ENCODE data around the gene ZBTB5. TPM values are rescaled to one million over a fixed set of nuclear protein-coding genes. Genes with fewer than 3 reads are reported as not detected.

ZBTB5 gene
- total RNA-seq, 4 donors from 2014 or later = 5.6 to 7.0 (median 6.7) TPM

GRCh38 chr9:37503736-37504135 lies 38.5 kb upstream of the ZBTB5 start:
- H3K9me3 ChIP-seq = no peaks in the 10 kb centered on the region
- TF ChIP-seq CTCF (IDR thresholded peaks at IDR 0.05 in 4 of 5, conservative IDR thresholded peaks at IDR 0.05 in 1 of 5) (no peak), POLR2A (IDR thresholded peaks at IDR 0.05) (no peak)
- H3K27ac ChIP-seq = no peak overlapping the region
- intact Hi-C loops (cut with DNase I; ENCODE audit: low total_unique reads) (no loop called here), in situ Hi-C loops (cut with MboI; ENCODE audit: low sequenced_read_pairs in 4 of 4) (no loop called here)
- no peaks in the 10 kb centered on the region for H3K4me1 ChIP-seq
- ATAC-seq (no peak), DNase-seq (no peak)
- H3K27me3 ChIP-seq = no peaks in the 10 kb centered on the region
- no peak overlapping the region for H3K4me3 ChIP-seq
- H3K36me3 ChIP-seq = peaks cover 10 to 72% of the 10 kb centered on the region in 2 donors

- Histone ChIP-seq H3K36me3 (peaks cover 15 to 72% of the 10 kb centered on the region in 2 donors), H3K9me3 (no peaks in the 10 kb centered on the region), H3K27ac (no peak overlapping the region), H3K4me3 (no peak overlapping the region), H3K27me3 (no peaks in the 10 kb centered on the region), H3K4me1 (no peaks in the 10 kb centered on the region)
- ATAC-seq (no peak), DNase-seq (no peak)
- intact Hi-C loops (cut with DNase I; ENCODE audit: low total_unique reads) = no loop called here
- in situ Hi-C loops (cut with MboI; ENCODE audit: low sequenced_read_pairs in 4 of 4) = no loop called here
- TF ChIP-seq CTCF (IDR thresholded peaks at IDR 0.05 in 4 of 5, conservative IDR thresholded peaks at IDR 0.05 in 1 of 5) (no peak), POLR2A (IDR thresholded peaks at IDR 0.05) (no peak)
Measured at GRCh38 chr9:37501957-37502596, 36.8 kb upstream of the ZBTB5 start.

GRCh38 chr9:37499297-37499696 lies 34.0 kb upstream of the ZBTB5 start:
- in situ Hi-C loops (cut with MboI; ENCODE audit: low sequenced_read_pairs in 4 of 4) (no loop called here), intact Hi-C loops (cut with DNase I; ENCODE audit: low total_unique reads) (no loop called here)
- H3K27ac ChIP-seq = no peak overlapping the region
- no peak overlapping the region for H3K4me3 ChIP-seq
- no peaks in the 10 kb centered on the region for H3K4me1 ChIP-seq
- ATAC-seq (no peak), DNase-seq (no peak)
- TF ChIP-seq CTCF (IDR thresholded peaks at IDR 0.05 in 4 of 5, conservative IDR thresholded peaks at IDR 0.05 in 1 of 5) (no peak), POLR2A (IDR thresholded peaks at IDR 0.05) (no peak)
- peaks cover 15 to 91% of the 10 kb centered on the region in 2 donors for H3K36me3 ChIP-seq
- no peaks in the 10 kb centered on the region for H3K9me3 ChIP-seq
- H3K27me3 ChIP-seq = no peaks in the 10 kb centered on the region

GRCh38 chr9:37498457-37498856 lies 33.2 kb upstream of the ZBTB5 start:
- no peaks in the 10 kb centered on the region for H3K27me3 ChIP-seq
- no peak overlapping the region for H3K27ac ChIP-seq
- peaks cover 14 to 91% of the 10 kb centered on the region in 2 donors for H3K36me3 ChIP-seq
- intact Hi-C loops (cut with DNase I; ENCODE audit: low total_unique reads) = no loop called here
- in situ Hi-C loops (cut with MboI; ENCODE audit: low sequenced_read_pairs in 4 of 4) = no loop called here
- H3K4me1 ChIP-seq = no peaks in the 10 kb centered on the region
- no peaks in the 10 kb centered on the region for H3K9me3 ChIP-seq
- ATAC-seq = no peak
- no peak for DNase-seq
- TF ChIP-seq POLR2A (IDR thresholded peaks at IDR 0.05) = no peak
- no peak for TF ChIP-seq CTCF (IDR thresholded peaks at IDR 0.05 in 4 of 5, conservative IDR thresholded peaks at IDR 0.05 in 1 of 5)
- no peak overlapping the region for H3K4me3 ChIP-seq

GRCh38 chr9:37497320-37497719 lies 32.1 kb upstream of the ZBTB5 start:
- H3K27ac ChIP-seq = no peak overlapping the region
- no peak overlapping the region for H3K4me3 ChIP-seq
- no peaks in the 10 kb centered on the region for H3K4me1 ChIP-seq
- ATAC-seq (no peak), DNase-seq (no peak)
- in situ Hi-C loops (cut with MboI; ENCODE audit: low sequenced_read_pairs in 4 of 4) = no loop called here
- TF ChIP-seq POLR2A (IDR thresholded peaks at IDR 0.05) (no peak), CTCF (IDR thresholded peaks at IDR 0.05 in 4 of 5, conservative IDR thresholded peaks at IDR 0.05 in 1 of 5) (no peak)
- no peaks in the 10 kb centered on the region for H3K9me3 ChIP-seq
- peaks cover 10 to 91% of the 10 kb centered on the region in 2 donors for H3K36me3 ChIP-seq
- no peaks in the 10 kb centered on the region for H3K27me3 ChIP-seq
- intact Hi-C loops (cut with DNase I; ENCODE audit: low total_unique reads) = no loop called here

Measured in gastrocnemius medialis (tissue), 4 donors.